Stimulated activated CD4-positive, alpha-beta T cell treated with anti-CD3 and anti-CD28 coated beads, Interleukin-12 subunit alpha, Interleukin-12 subunit beta, amount 100 ng/mL, for 48 hours (primary cell): ENCODE measurements around the gene NUP188.

Experiments used
- DNase-seq, 3 donors: peaks; one replicate each; pipeline ENCODE4 v3.0.0-alpha.2; 2020; ENCODE audit warnings: low read depth in 2 of 3, low spot score in 1 of 3

Gene NUP188

GRCh38 chr9:128947527-128948301 lies at the start of gene NUP188, which contains the start of gene DOLK:
NUP188 (plus strand) TSS chr9:128947699; CDS start chr9:128947720, 21 bp downstream.
DOLK (minus strand) TSS chr9:128947603; CDS start chr9:128947303, 300 bp downstream.
- DNase-seq, result peak; percentile 98 to 99 (median 98)

GRCh38 chr9:128898382-128898781 lies 49.1 kb upstream of the NUP188 start:
- DNase-seq, result no peak

- no peak for DNase-seq
Measured at GRCh38 chr9:128898845-128899565, 48.5 kb upstream of the NUP188 start.

- peak in 1 of 3 donors; percentile 28 for DNase-seq
Measured at GRCh38 chr9:128899566-128900322, 47.8 kb upstream of the NUP188 start.

GRCh38 chr9:128901379-128901778 lies 46.1 kb upstream of the NUP188 start:
- DNase-seq, result no peak

GRCh38 chr9:128901822-128902221 lies 45.7 kb upstream of the NUP188 start:
- DNase-seq, result no peak

- peak; percentile 75 for DNase-seq
Measured at GRCh38 chr9:128902351-128903078, 45.0 kb upstream of the NUP188 start.

GRCh38 chr9:128903079-128903461 lies 44.4 kb upstream of the NUP188 start:
- DNase-seq, result no peak

GRCh38 chr9:128903871-128904620 lies 43.5 kb upstream of the NUP188 start:
- no peak for DNase-seq

GRCh38 chr9:128905964-128906363 lies 41.5 kb upstream of the NUP188 start:
- no peak for DNase-seq

GRCh38 chr9:128906741-128907140 lies 40.8 kb upstream of the NUP188 start:
- no peak for DNase-seq

GRCh38 chr9:128908372-128908771 lies 39.1 kb upstream of the NUP188 start:
- no peak for DNase-seq

GRCh38 chr9:128909859-128910258 lies 37.6 kb upstream of the NUP188 start:
- no peak for DNase-seq

- no peak for DNase-seq
Measured at GRCh38 chr9:128910906-128911305, 36.6 kb upstream of the NUP188 start.

- DNase-seq, result no peak
Measured at GRCh38 chr9:128911529-128912035, 35.9 kb upstream of the NUP188 start.

- DNase-seq, result no peak
Measured at GRCh38 chr9:128912270-128912853, 35.1 kb upstream of the NUP188 start.

- no peak for DNase-seq
Measured at GRCh38 chr9:128913048-128913900, 34.2 kb upstream of the NUP188 start.

GRCh38 chr9:128913995-128914772 lies 33.3 kb upstream of the NUP188 start:
- DNase-seq, result no peak
